Activated CD4-positive, CD25-positive, alpha-beta regulatory T cell treated with anti-CD3 and anti-CD28 coated beads, Interleukin-2, amount 50 U/mL, for 24 hours (primary cell): Measurements from ENCODE around the gene TASOR2.

Experiments
- ATAC-seq, 2 donors: fragments of 150-1000 bp; cut with Tn5 transposase; one replicate each; pipeline ENCODE4 v1.10.0; 2021; ENCODE audit warnings: mild to moderate bottlenecking in 1 of 2, moderate library complexity in 1 of 2

The TASOR2 gene

GRCh38 chr10:5684971-5685763 is 529 bp downstream of the TASOR2 start:
- peak; percentile 56 to 64 for ATAC-seq

- ATAC-seq, result no peak
These were observed 1.2 kb downstream of the TASOR2 start for GRCh38 chr10:5685764-5686240.

- no peak for ATAC-seq
These were observed 3.9 kb downstream of the TASOR2 start for GRCh38 chr10:5688587-5688986.

GRCh38 chr10:5691786-5692185 is 7.1 kb downstream of the TASOR2 start:
- ATAC-seq, result no peak

- ATAC-seq, result peak; percentile 90
These were observed 8.1 kb downstream of the TASOR2 start for GRCh38 chr10:5692461-5693358.

- ATAC-seq, result no peak
These were observed 9.9 kb downstream of the TASOR2 start for GRCh38 chr10:5694573-5694972.

- ATAC-seq, result no peak
These were observed 12.7 kb downstream of the TASOR2 start for GRCh38 chr10:5697342-5697741.

- ATAC-seq, result no peak
These were observed 13.4 kb downstream of the TASOR2 start for GRCh38 chr10:5698062-5698461.

- ATAC-seq, result no peak
These were observed 23.7 kb downstream of the TASOR2 start for GRCh38 chr10:5708356-5708755.

- ATAC-seq, result no peak
These were observed 25.2 kb downstream of the TASOR2 start for GRCh38 chr10:5709865-5710264.

GRCh38 chr10:5710859-5711258 is 26.2 kb downstream of the TASOR2 start:
- peak in 1 of 2 donors; percentile 38 for ATAC-seq

- no peak for ATAC-seq
These were observed 27.0 kb downstream of the TASOR2 start for GRCh38 chr10:5711642-5712041.

- ATAC-seq, result no peak
These were observed 34.9 kb downstream of the TASOR2 start for GRCh38 chr10:5719546-5719945.

GRCh38 chr10:5720182-5720581 is 35.5 kb downstream of the TASOR2 start:
- ATAC-seq, result peak in 1 of 2 donors; percentile 17

- no peak for ATAC-seq
These were observed 39.1 kb downstream of the TASOR2 start for GRCh38 chr10:5723692-5724091.

- ATAC-seq, result no peak
These were observed 46.1 kb downstream of the TASOR2 start for GRCh38 chr10:5730766-5731165.

- no peak for ATAC-seq
These were observed 46.9 kb downstream of the TASOR2 start for GRCh38 chr10:5731559-5731958.

- ATAC-seq, result no peak
These were observed 47.5 kb downstream of the TASOR2 start for GRCh38 chr10:5732141-5732540.
